Nephron (organoid): Measurements from ENCODE around the gene CDK15.
A peak's percentile ranks its signal among the peaks of the same experiment; 100 is the strongest.
"Not testable (repeated sequence)": the region's sequence is repeated elsewhere in the genome, so short reads cannot be mapped to it uniquely, and the experiment has no call there.

ENCODE experiments used
- H3K27ac Mint-ChIP-seq, 3 experiments: 2 replicates each; pipeline ENCODE4 v1.8.0; 2020; ENCODE audit warnings: mixed read lengths in 3 of 3, mild to moderate bottlenecking in 2 of 3, moderate library complexity in 1 of 3
- H3K27me3 Mint-ChIP-seq: 2 replicates; pipeline ENCODE4 v1.8.0; 2021; ENCODE audit warnings: low read depth, mild to moderate bottlenecking, moderate library complexity, mixed read lengths
- H3K36me3 Mint-ChIP-seq: 2 replicates; pipeline ENCODE4 v1.8.0; 2020; ENCODE audit warnings: low read depth, mixed read lengths
- H3K4me1 Mint-ChIP-seq: 2 replicates; pipeline ENCODE4 v1.8.0; 2020; ENCODE audit warnings: mixed read lengths
- H3K4me3 Mint-ChIP-seq, 3 experiments: 2 replicates each; pipeline ENCODE4 v1.8.0; 2020; ENCODE audit warnings: mild to moderate bottlenecking in 3 of 3, mixed read lengths in 3 of 3, moderate library complexity in 2 of 3
- H3K9me3 Mint-ChIP-seq: 2 replicates; pipeline ENCODE4 v1.8.0; 2020; ENCODE audit warnings: mixed read lengths
- TF ChIP-seq, protein P1 (sequence below), 3 experiments: fragments of 200-600 bp; sonication (generic); IDR thresholded peaks; one replicate each; pipeline ENCODE4 v1.5.0; 2021; ENCODE audit warnings: antibody characterized with exemption in 3 of 3; ENCODE audit not compliant: unreplicated experiment in 3 of 3

Gene CDK15

GRCh38 chr2:201797175-201797840, 9.0 kb upstream of the CDK15 start:
- Mint-ChIP-seq H3K4me1 (peaks cover 28% of the 10 kb centered on the region), H3K9me3 (peaks cover 2% of the 10 kb centered on the region), H3K4me3 (no peak overlapping the region), H3K27ac (peak overlapping the region in 2 of 3 experiments; percentile 32 to 58), H3K27me3 (no peaks in the 10 kb centered on the region), H3K36me3 (no peaks in the 10 kb centered on the region)
- TF ChIP-seq, protein P1, sequence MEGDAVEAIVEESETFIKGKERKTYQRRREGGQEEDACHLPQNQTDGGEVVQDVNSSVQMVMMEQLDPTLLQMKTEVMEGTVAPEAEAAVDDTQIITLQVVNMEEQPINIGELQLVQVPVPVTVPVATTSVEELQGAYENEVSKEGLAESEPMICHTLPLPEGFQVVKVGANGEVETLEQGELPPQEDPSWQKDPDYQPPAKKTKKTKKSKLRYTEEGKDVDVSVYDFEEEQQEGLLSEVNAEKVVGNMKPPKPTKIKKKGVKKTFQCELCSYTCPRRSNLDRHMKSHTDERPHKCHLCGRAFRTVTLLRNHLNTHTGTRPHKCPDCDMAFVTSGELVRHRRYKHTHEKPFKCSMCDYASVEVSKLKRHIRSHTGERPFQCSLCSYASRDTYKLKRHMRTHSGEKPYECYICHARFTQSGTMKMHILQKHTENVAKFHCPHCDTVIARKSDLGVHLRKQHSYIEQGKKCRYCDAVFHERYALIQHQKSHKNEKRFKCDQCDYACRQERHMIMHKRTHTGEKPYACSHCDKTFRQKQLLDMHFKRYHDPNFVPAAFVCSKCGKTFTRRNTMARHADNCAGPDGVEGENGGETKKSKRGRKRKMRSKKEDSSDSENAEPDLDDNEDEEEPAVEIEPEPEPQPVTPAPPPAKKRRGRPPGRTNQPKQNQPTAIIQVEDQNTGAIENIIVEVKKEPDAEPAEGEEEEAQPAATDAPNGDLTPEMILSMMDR (IDR thresholded peaks at IDR 0.05; ENCODE audit: unreplicated experiment in 3 of 3), result no peak

DNA sequence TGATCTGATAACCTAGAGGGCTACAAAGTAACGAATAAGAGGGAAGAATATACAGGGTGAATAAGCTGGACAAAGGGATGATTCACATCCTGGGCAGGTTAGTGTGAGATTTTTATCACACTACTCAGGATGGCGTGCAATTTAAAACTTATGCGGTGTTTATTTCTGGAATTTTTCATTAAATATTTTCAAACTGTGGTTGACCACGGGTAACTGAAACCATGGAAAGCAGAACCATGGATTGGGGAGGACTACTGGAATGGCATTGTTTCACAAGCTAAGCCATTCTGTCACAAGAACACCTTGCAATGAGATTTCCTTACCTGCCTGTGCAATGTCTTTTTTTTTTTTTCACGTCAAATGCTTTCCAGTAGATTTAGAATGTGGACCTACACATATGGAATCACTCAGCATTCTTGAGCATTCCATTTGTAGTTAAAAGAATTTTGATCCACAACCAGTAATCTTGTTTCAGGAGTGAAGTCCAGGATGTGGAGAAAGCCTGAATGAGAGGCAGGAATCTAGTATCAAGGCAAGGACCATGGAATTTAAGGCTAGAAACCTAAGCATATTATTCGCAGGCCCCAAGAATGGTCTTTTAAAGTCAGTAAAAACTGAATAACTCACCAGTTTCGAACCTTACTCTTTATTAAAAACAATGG, 8.0 kb upstream of the CDK15 start:
- H3K27me3 Mint-ChIP-seq, result no peaks in the 10 kb centered on the region
- H3K4me3 Mint-ChIP-seq, result no peak overlapping the region
- H3K4me1 Mint-ChIP-seq, result peaks cover 27% of the 10 kb centered on the region
- H3K9me3 Mint-ChIP-seq, result peaks cover 3% of the 10 kb centered on the region
- peak overlapping the region; percentile 54 to 70 (median 58) for H3K27ac Mint-ChIP-seq
- H3K36me3 Mint-ChIP-seq, result no peaks in the 10 kb centered on the region
- TF ChIP-seq, protein P1 (IDR thresholded peaks at IDR 0.05; ENCODE audit: unreplicated experiment in 3 of 3), result no peak

GRCh38 chr2:201798914-201799285, 7.4 kb upstream of the CDK15 start:
- H3K4me3 Mint-ChIP-seq, H3K9me3 Mint-ChIP-seq, H3K36me3 Mint-ChIP-seq, H3K27me3 Mint-ChIP-seq: not testable (repeated sequence)
- Mint-ChIP-seq H3K4me1 (peaks cover 24% of the 10 kb centered on the region), H3K27ac (peak overlapping the region; percentile 54 to 70 (median 58))
- TF ChIP-seq, protein P1 (IDR thresholded peaks at IDR 0.05; ENCODE audit: unreplicated experiment in 3 of 3), result peak; percentile 34 to 47 (median 44)

- Mint-ChIP-seq H3K4me1 (peaks cover 55% of the 10 kb centered on the region), H3K27me3 (no peaks in the 10 kb centered on the region), H3K27ac (peak overlapping the region; percentile 93 to 96 (median 95)), H3K9me3 (no peaks in the 10 kb centered on the region), H3K4me3 (peak overlapping the region; percentile 41 to 61 (median 57)), H3K36me3 (no peaks in the 10 kb centered on the region)
- TF ChIP-seq, protein P1 (IDR thresholded peaks at IDR 0.05; ENCODE audit: unreplicated experiment in 3 of 3), result no peak
These were observed 1.2 kb downstream of the CDK15 start for GRCh38 chr2:201807452-201807999.

GRCh38 chr2:201808027-201808426, 1.7 kb downstream of the CDK15 start:
- TF ChIP-seq, protein P1 (IDR thresholded peaks at IDR 0.05; ENCODE audit: unreplicated experiment in 3 of 3), result no peak
- Mint-ChIP-seq H3K36me3 (no peaks in the 10 kb centered on the region), H3K27ac (peak overlapping the region; percentile 93 to 96 (median 95)), H3K9me3 (no peaks in the 10 kb centered on the region), H3K27me3 (no peaks in the 10 kb centered on the region), H3K4me3 (peak overlapping the region; percentile 41 to 61 (median 57)), H3K4me1 (peaks cover 59% of the 10 kb centered on the region)
